Measurements from ENCODE around the gene TRABD. TPM values are rescaled to one million over a fixed set of nuclear protein-coding genes. Genes with fewer than 3 reads are reported as not detected.

The TRABD gene
- total RNA-seq, 4 donors from 2014 or later, result 35.7 to 78.2 (median 39.1) TPM

- Histone ChIP-seq H3K4me3 (no peak overlapping the region), H3K27me3 (peaks cover 45% of the 10 kb centered on the region), H3K9me3 (no peaks in the 10 kb centered on the region), H3K27ac (no peak overlapping the region), H3K36me3 (no peaks in the 10 kb centered on the region), H3K4me1 (peaks cover 18% of the 10 kb centered on the region)
- 93% methylated on average over 5 of the region's 6 CpGs for WGBS
- TF ChIP-seq POLR2AphosphoS5 (IDR thresholded peaks at IDR 0.05) (no peak), POLR2A (IDR thresholded peaks at IDR 0.05) (no peak), EP300 (IDR thresholded peaks at IDR 0.05) (no peak), CTCF (IDR thresholded peaks at IDR 0.05) (no peak)
- peak in 1 of 2 donors; percentile 57 for DNase-seq (ENCODE audit: low spot score in 2 of 2)
These were observed 11.7 kb upstream of the TRABD start for GRCh38 chr22:50173983-50174355.

- H3K9me3 ChIP-seq, result no peaks in the 10 kb centered on the region
- no peaks in the 10 kb centered on the region for H3K36me3 ChIP-seq
- 93% methylated on average over 6 of the region's 27 CpGs for WGBS
- H3K27me3 ChIP-seq, result peaks cover 39% of the 10 kb centered on the region
- no peak overlapping the region for H3K27ac ChIP-seq
- TF ChIP-seq EP300 (IDR thresholded peaks at IDR 0.05), result no peak
- no peak for TF ChIP-seq CTCF (IDR thresholded peaks at IDR 0.05)
- no peak for TF ChIP-seq POLR2AphosphoS5 (IDR thresholded peaks at IDR 0.05)
- no peak for TF ChIP-seq POLR2A (IDR thresholded peaks at IDR 0.05)
- H3K4me3 ChIP-seq, result no peak overlapping the region
- DNase-seq (ENCODE audit: low spot score in 2 of 2), result peak in 1 of 2 donors; percentile 53
- H3K4me1 ChIP-seq, result peaks cover 15% of the 10 kb centered on the region
These were observed 11.1 kb upstream of the TRABD start for GRCh38 chr22:50174382-50175190.

GRCh38 chr22:50175191-50175461 is 10.6 kb upstream of the TRABD start:
- H3K4me3 ChIP-seq, result no peak overlapping the region
- H3K4me1 ChIP-seq, result peaks cover 11% of the 10 kb centered on the region
- TF ChIP-seq POLR2AphosphoS5 (IDR thresholded peaks at IDR 0.05) (no peak), EP300 (IDR thresholded peaks at IDR 0.05) (no peak), CTCF (IDR thresholded peaks at IDR 0.05) (no peak), POLR2A (IDR thresholded peaks at IDR 0.05) (no peak)
- H3K27me3 ChIP-seq, result peaks cover 40% of the 10 kb centered on the region
- H3K27ac ChIP-seq, result no peak overlapping the region
- no peaks in the 10 kb centered on the region for H3K9me3 ChIP-seq
- H3K36me3 ChIP-seq, result no peaks in the 10 kb centered on the region
- 87% methylated on average over 4 of the region's 6 CpGs for WGBS
- no peak for DNase-seq (ENCODE audit: low spot score in 2 of 2)

- no peak for TF ChIP-seq POLR2A (IDR thresholded peaks at IDR 0.05)
- no peak for TF ChIP-seq CTCF (IDR thresholded peaks at IDR 0.05)
- no peak for TF ChIP-seq EP300 (IDR thresholded peaks at IDR 0.05)
- TF ChIP-seq POLR2AphosphoS5 (IDR thresholded peaks at IDR 0.05), result no peak
- Histone ChIP-seq H3K4me3 (no peak overlapping the region), H3K27ac (no peak overlapping the region), H3K36me3 (no peaks in the 10 kb centered on the region), H3K4me1 (peaks cover 4% of the 10 kb centered on the region), H3K27me3 (peaks cover 34% of the 10 kb centered on the region), H3K9me3 (no peaks in the 10 kb centered on the region)
- DNase-seq (ENCODE audit: low spot score in 2 of 2), result peak in 1 of 2 donors; percentile 53
- WGBS, result 90% methylated on average over 4 of the region's 27 CpGs
These were observed 9.5 kb upstream of the TRABD start for GRCh38 chr22:50175921-50176849.
